GM18498 (cell line): ENCODE measurements around the gene ATP2B2.

Source experiments
- ATAC-seq: cut with Tn5 transposase; IDR thresholded peaks from one replicate; pipeline ENCODE4 v1.9.1; 2021; ENCODE audit warnings: mild to moderate bottlenecking, moderate library complexity; ENCODE audit not compliant: unreplicated experiment

Gene ATP2B2

DNA sequence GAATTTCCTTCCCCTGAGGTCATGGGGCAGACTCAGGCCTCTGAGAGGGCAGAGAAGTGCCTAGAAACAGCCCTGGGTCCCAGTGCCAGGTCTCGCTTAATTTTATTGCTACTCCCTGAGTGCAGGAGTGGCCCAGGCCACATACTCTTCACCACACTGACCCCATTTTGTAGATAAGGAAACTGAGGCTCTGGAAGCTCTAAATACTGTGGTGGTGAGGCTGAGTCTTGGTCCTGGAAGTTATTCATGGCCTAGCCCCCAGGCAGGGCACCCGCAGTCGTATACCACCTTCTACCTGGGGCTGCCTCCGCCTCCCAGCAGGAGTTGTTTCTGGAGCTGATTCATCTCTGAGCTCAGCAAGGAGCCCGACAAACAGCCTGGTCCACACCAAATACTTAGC lies 9.8 kb downstream of the ATP2B2 start:
- no peak for ATAC-seq

DNA sequence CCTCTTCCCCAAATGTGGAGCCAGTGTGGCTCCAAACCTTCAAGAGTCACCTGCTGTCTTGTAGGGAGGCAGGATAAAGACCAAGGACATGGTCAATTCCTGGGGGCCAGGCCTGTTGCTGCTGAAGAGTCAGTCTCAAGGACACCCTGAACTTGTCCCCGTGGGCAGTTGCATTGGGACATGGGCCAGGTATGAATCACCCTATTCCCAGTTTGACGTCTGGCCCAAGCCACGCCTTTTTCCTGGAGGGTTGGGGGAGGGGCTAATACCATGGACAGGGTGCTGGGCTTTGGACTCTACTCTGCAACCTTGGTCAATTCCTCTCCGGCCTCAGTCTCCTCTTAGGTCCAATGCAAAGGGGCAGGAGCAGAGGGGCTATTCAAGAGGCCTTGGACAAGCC lies 10.4 kb downstream of the ATP2B2 start:
- no peak for ATAC-seq

DNA sequence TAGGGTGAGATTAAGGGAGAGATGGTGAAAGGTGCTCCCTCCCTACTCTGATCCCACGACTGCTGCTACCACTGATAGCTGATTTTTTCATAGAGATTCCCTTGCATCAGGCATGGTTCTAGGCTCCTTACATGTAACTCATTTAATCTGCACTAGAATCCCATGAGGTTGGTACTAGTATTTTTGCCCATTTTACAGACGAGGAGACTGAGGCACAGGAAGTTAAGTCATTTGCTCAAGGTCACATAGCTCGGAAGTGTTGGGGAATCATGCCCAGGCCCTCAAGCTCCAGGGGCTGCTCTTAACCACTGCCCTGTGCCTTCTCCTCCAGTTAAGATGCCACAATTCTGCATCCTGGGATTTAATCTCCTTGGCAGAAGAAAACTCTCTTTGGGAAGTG lies 11.2 kb downstream of the ATP2B2 start:
- ATAC-seq, result no peak

GRCh38 chr3:10493202-10493589 lies 12.2 kb downstream of the ATP2B2 start:
- ATAC-seq, result no peak

DNA sequence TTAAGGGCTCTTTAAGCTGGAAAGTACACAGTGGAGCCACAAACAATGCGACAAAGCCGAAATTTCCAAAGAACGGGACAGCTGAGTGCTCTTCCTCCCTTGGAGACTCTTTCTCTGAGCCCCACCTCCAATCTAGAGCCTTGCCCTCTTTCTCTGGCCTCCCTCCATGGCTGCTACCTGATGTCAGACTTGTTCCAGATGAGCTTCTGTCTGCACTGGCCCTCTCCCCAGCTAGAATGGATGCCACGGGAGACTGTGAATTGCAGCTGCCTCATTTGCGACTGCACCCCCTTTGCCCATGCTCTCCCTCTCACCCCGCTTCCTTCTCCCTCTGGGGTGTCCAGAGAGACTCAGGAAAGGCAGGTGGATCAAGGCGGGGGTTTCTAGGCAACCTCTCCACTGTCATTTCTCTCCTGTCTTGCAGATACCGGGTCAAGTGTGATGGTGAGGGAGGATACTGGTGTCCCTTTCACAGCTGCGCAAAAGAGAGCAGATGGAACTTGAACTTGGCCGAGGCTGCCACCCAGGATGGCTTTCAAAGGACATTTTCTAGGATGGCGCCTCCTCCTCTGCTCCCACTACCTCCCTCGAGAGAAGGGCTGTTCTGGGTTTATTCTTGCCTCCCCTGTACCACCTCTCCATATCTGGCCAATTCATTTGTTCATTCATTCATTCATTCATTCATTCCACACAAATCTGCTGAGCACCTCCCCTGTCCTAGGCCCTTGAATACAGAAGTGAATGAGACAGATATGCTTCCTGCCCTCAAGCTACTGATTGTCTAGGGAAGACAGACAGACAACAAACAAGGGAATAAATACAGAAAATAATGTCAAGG lies 12.8 kb downstream of the ATP2B2 start:
- no peak for ATAC-seq

DNA sequence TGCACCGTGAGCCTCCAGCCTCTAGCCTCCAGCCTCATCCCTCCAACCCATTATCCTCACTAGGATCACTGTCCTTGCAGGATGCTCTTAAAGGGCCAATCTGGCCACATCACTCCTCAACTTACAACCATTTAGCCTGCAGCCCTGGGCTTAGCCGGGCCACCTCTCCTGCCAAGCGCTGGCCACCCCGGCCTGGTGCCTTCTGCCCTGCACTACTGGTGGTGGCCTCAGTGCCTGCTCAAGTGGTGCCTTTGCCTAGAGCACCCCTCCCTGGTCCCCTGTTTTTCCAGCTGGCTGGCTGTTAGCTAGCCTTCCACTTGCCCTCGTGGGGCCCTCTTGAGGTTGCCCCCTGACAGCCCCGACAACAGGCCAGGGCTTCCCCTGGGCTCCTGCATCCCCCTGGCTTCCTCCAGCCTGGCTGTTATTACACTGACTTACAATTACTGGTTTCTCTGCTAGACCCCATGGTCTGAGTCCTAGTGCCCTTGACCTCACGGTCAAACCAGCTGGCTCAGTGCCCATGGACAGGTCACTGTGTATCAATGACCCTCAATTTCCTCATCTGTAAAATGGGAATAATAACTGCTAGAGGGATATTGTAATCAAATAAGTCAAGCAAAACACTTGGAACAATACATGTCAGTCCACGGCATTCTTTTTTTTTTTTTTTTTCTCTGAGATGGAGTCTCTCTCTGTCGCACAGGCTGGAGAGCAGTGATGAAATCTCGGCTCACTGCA lies 15.5 kb downstream of the ATP2B2 start:
- ATAC-seq, result no peak

DNA sequence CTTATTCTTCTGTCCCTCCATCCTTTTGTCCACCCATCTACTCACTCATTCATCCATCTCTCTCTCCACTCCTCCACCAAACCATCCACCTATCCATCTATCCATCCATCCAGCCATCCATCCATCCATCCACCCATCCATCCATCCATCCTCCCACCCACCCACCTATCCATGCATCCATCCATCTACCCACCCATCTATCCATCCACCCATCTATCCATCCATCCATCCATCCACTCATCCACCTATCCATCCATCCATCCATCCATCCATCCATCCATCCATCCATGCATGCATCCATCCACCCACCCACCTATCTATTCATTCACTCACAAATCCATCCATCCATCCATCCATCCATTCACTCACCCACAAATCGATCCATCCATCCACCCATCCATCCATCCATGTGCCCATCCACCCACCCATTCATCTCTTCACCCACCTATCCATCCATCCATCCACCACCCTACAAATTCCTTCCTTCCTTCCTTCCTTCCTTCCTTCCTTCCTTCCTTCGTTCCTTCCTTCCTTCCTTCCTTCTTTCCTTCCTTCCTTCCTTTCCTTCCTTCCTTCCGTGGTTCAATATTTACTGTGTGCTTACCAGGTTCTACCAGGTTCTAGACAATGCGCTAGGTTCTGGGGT lies 17.3 kb downstream of the ATP2B2 start:
- ATAC-seq, result no peak

- ATAC-seq, result no peak
Measured at GRCh38 chr3:10485806-10486205, 19.6 kb downstream of the ATP2B2 start.

DNA sequence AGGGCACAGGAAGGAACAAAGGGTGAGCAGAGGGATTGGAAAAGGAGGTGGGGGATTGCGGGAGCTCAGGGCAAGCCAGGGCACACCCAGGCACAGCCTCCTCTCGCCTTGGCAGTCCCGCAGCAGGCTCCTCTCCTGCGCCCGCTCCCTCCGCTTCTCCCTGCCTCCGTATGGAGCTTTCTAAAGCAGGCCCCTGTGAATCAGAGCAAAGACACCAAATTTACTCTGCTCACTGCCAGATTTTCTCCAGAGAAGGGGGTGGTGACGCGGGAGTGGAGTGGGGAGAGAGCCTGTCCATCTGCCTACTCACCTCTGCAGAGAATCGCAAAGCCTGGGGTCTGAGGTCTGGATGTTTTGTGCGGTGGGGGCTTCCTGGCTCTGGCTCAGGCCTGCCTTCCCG lies 20.0 kb downstream of the ATP2B2 start:
- ATAC-seq, result no peak

- ATAC-seq, result no peak
Measured at GRCh38 chr3:10484709-10485108, 20.7 kb downstream of the ATP2B2 start.

- no peak for ATAC-seq
Measured at GRCh38 chr3:10483686-10484345, 21.6 kb downstream of the ATP2B2 start.

DNA sequence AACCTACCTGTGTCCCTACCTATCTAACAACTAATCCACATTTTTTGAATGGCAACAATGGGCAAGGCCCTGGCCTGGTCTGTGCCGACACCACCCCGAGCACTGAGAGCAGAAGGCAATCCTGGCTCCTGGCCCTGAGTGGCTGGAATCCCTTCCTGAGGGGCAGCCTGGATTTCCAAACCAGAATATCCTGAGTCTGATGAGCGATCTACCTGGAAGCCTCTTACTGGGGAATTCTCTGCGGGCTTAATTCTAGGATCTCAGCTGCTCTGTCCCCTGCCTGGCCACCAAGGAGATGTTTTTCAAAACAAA lies 22.1 kb downstream of the ATP2B2 start:
- ATAC-seq, result no peak

GRCh38 chr3:10482631-10483363 lies 22.6 kb downstream of the ATP2B2 start:
- ATAC-seq, result no peak

DNA sequence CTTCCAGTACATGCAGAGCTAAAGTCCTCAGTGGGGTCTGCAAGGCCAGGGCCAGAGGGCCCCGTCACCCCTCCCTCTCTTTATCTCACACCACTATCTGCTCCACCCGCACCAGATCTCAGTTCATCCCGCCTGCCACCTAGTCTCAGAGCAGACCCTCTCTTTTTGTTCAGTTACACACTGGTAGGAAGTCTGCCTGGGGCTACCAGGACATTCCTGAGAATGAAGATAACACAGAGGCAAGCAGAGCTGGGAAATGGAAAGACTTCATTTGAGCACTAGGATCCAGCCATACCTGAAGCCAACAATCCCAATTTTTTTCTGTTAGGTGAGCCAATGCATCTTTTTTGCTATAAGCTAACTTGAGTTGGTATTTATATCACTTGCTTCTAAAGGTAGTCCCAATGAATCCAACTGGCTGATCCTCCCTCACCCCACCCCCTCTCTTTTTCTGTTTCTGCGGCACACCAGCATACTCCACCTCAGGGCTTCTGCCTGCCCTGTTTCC lies 24.5 kb downstream of the ATP2B2 start:
- ATAC-seq, result no peak

- ATAC-seq, result no peak
Measured at GRCh38 chr3:10479311-10479710, 26.1 kb downstream of the ATP2B2 start.

DNA sequence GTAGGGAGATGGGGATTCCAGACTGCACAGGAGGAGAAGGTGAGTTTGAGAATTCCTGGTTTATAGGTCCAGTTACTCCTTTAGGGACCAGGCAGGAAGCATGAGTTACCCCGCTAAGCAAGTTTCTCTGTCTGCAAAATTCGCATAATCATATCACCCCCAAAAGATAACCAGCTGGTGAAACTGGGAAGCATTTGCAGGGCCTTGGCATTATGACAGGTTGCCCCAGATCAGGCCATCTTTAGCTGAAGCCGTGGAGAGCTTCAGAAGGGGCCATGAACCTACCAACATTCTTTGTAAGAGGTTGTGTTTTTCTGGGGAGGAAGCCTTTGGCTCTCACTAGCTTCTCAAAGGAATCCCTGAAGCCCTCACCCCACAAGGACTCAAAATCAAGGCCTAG lies 29.4 kb downstream of the ATP2B2 start:
- ATAC-seq, result no peak

GRCh38 chr3:10474847-10475246 lies 30.5 kb downstream of the ATP2B2 start:
- ATAC-seq, result no peak

DNA sequence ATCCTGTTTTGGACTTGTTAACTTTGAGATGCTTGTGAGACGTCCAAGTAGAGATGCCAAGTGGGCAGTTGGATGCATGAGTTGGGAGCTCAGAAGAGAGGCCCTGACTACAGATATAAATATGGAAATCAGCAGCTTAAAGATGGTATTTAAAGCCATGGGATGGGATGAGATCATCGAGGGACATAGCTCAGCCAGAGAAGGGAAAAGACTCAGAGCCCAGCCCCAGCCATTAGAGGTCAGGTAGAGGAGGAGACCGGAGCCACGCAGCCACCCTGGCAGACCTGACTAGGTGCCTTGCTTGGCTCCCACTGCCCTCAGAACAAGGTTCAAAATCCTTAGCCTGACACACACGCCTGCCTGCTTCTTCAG lies 31.1 kb downstream of the ATP2B2 start:
- ATAC-seq, result no peak

- ATAC-seq, result no peak
Measured at GRCh38 chr3:10473581-10474274, 31.7 kb downstream of the ATP2B2 start.

DNA sequence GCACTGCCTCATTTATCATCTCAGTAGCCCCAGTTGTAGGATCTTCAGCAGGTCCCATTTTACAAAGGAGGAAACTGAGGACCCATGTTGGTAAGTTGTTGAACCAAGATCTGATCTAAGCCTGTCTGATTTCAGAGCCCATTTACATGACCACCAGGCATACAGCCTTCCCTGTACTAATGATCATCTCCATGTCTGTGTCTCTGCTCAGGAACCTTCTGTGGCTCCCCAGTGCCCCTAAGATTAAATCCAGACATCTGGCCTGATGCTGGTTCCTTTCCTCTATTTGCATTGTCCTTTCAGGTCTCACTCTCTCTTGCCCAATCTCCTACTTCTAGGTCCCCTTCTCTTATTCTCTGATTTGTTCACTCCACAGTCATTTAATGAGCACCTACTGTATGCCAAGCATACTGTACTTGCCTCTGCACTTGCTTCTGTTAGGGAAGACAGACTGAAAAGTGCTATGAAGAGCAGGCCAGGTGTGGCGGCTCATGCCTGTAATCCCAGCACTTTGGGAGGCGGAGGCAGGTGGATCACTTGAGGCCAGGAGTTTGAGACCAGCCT lies 32.4 kb downstream of the ATP2B2 start:
- no peak for ATAC-seq
